PFSK-1 (cell line): ENCODE data around the gene BOC.

Experiments
- POLR2AphosphoS5 ChIP-seq: IDR thresholded peaks from 2 replicates; pipeline ENCODE4 v1.6.1; 2012; ENCODE audit warnings: low read depth, mild to moderate bottlenecking, control low read depth, low read length, moderate library complexity
- SIN3A ChIP-seq: IDR thresholded peaks from 2 replicates; pipeline ENCODE4 v1.6.1; 2012; ENCODE audit warnings: mild to moderate bottlenecking, low read length, moderate library complexity, borderline replicate concordance; ENCODE audit not compliant: insufficient read depth
- TAF1 ChIP-seq: IDR thresholded peaks from 2 replicates; pipeline ENCODE4 v1.6.1; 2012; ENCODE audit warnings: low read length, control low read depth, borderline replicate concordance; ENCODE audit not compliant: insufficient read depth
- TF ChIP-seq, protein P1 (sequence below), 2 experiments: IDR thresholded peaks; 2 replicates each; pipeline versions ENCODE4 v1.6.1 to v1.8.0; 2011 to 2012; ENCODE audit warnings: low read depth in 2 of 2, low read length in 2 of 2, control low read depth in 1 of 2, inconsistent platforms in 1 of 2, mild to moderate bottlenecking in 1 of 2, moderate library complexity in 1 of 2; ENCODE audit not compliant: insufficient read depth in 1 of 2

DNA sequence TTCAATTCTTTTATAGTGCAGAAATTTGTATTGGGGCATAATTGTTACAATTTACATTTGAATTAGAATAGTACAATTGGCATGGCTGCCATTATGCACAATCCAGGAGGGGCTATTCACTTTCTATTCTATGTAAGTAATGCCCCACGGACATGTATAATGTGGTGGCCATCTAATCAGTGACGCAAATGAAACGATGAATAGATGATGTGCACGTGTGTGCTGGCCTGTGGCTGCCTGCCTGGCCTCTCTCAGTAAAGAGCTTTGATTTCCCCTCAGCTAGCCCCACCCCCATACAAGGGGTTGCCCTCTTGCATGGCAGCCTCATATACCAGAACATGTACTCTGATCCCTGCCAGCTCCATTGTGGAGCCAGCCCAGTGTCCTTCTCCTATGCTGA, 86.5 kb downstream of the BOC start:
- TF ChIP-seq, protein P1, sequence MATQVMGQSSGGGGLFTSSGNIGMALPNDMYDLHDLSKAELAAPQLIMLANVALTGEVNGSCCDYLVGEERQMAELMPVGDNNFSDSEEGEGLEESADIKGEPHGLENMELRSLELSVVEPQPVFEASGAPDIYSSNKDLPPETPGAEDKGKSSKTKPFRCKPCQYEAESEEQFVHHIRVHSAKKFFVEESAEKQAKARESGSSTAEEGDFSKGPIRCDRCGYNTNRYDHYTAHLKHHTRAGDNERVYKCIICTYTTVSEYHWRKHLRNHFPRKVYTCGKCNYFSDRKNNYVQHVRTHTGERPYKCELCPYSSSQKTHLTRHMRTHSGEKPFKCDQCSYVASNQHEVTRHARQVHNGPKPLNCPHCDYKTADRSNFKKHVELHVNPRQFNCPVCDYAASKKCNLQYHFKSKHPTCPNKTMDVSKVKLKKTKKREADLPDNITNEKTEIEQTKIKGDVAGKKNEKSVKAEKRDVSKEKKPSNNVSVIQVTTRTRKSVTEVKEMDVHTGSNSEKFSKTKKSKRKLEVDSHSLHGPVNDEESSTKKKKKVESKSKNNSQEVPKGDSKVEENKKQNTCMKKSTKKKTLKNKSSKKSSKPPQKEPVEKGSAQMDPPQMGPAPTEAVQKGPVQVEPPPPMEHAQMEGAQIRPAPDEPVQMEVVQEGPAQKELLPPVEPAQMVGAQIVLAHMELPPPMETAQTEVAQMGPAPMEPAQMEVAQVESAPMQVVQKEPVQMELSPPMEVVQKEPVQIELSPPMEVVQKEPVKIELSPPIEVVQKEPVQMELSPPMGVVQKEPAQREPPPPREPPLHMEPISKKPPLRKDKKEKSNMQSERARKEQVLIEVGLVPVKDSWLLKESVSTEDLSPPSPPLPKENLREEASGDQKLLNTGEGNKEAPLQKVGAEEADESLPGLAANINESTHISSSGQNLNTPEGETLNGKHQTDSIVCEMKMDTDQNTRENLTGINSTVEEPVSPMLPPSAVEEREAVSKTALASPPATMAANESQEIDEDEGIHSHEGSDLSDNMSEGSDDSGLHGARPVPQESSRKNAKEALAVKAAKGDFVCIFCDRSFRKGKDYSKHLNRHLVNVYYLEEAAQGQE (IDR thresholded peaks at IDR 0.05; ENCODE audit: insufficient read depth in 1 of 2, low read depth in 2 of 2, low read length in 2 of 2), result no peak
- no peak for TF ChIP-seq POLR2AphosphoS5
- no peak for TF ChIP-seq TAF1
- TF ChIP-seq SIN3A, result no peak
